ENCODE measurements around the gene PTPN20.

The PTPN20 gene

DNA sequence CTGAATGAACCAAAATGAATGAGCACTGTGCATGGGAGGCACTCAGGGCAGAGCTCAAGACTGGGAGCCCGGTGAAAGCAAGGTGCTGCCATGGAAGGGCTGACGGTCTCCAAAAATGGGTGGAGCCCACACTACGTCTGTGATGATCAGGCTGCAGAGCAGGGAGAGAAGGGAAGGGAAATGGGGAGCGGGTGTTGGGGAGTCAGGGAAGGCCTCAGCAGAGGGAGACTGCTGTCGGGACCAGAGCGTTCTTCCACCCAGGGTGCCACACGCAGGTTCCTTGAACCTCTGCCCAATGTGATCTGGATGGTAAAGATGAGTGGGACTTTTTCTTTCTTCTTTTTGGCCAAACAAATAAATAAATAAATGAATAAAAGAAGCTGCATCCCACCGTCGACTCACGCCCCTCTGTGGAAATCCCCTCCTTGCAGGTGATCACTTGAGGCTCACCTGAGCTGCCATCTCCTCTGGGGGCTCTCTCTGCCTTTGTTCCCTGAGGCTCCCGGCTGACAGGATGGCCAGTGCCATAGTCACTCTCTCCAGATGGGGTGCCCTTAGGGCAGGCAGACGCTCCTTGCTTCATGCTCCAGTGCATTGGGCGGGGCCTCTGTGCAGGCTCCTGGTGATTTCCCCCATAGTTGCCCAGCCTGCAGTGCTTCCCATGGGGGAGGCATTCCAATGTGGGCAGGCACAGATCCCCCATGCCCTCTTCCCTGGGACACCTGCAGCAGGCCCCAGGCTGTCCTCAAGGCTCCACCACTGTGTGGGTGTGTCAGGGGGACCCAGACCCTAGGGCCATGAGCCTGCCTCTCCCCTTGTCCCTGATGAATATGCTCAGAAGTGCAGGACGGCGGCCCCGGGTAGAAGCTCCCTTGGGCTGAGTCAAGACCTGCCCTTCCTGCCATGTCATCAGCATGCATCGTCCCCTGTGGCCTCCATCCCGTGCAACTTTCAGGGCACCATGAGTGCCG is 131.8 kb downstream of the PTPN20 start:
- Mint-ChIP-seq H3K27me3 (no peaks in the 10 kb centered on the region), H3K4me1 (ENCODE audit: low read depth) (peaks cover 11% of the 10 kb centered on the region), H3K9me3 (ENCODE audit: low read depth) (no peaks in the 10 kb centered on the region), H3K36me3 (no peaks in the 10 kb centered on the region), H3K4me3 (no peak overlapping the region), H3K27ac (no peak overlapping the region)

- Mint-ChIP-seq H3K4me3 (no peak overlapping the region), H3K36me3 (no peaks in the 10 kb centered on the region), H3K27ac (no peak overlapping the region), H3K4me1 (ENCODE audit: low read depth) (peaks cover 20% of the 10 kb centered on the region), H3K27me3 (no peaks in the 10 kb centered on the region), H3K9me3 (ENCODE audit: low read depth) (no peaks in the 10 kb centered on the region)
Measured at GRCh38 chr10:47043928-47044538, 132.8 kb downstream of the PTPN20 start.

DNA sequence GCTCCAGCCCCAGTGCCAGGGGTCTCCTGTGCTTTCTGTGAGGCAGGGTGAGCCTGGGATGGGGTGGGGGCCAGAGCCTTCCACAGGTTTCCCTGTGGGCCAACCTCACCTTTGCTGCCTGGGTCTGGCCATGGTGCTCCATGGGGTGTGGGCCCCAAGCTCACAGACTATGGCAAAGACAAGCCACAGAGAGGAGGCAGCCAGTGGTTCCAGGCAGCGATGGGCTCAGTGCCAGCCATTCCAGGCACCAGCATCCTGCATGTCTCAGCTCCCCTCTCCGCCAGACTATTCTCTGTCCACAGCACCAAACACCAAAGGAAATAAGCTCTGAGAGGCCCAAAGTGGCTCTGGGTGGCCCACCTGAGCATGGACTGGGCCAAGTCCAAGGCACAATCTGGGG is 133.5 kb downstream of the PTPN20 start:
- Mint-ChIP-seq H3K36me3 (no peaks in the 10 kb centered on the region), H3K9me3 (ENCODE audit: low read depth) (no peaks in the 10 kb centered on the region), H3K27ac (no peak overlapping the region), H3K27me3 (no peaks in the 10 kb centered on the region), H3K4me1 (ENCODE audit: low read depth) (peaks cover 21% of the 10 kb centered on the region), H3K4me3 (no peak overlapping the region)

- no peak overlapping the region for H3K27ac Mint-ChIP-seq
- H3K4me3 Mint-ChIP-seq, result no peak overlapping the region
- H3K27me3 Mint-ChIP-seq, result no peaks in the 10 kb centered on the region
- H3K9me3 Mint-ChIP-seq (ENCODE audit: low read depth), result no peaks in the 10 kb centered on the region
- peaks cover 21% of the 10 kb centered on the region for H3K4me1 Mint-ChIP-seq (ENCODE audit: low read depth)
- no peaks in the 10 kb centered on the region for H3K36me3 Mint-ChIP-seq
Measured at GRCh38 chr10:47045331-47045861, 134.2 kb downstream of the PTPN20 start.

- no peaks in the 10 kb centered on the region for H3K27me3 Mint-ChIP-seq
- no peak overlapping the region for H3K4me3 Mint-ChIP-seq
- no peak overlapping the region for H3K27ac Mint-ChIP-seq
- no peaks in the 10 kb centered on the region for H3K36me3 Mint-ChIP-seq
- no peaks in the 10 kb centered on the region for H3K9me3 Mint-ChIP-seq (ENCODE audit: low read depth)
- H3K4me1 Mint-ChIP-seq (ENCODE audit: low read depth), result peaks cover 21% of the 10 kb centered on the region
Measured at GRCh38 chr10:47046321-47047126, 135.3 kb downstream of the PTPN20 start.

GRCh38 chr10:47047127-47047504 is 135.9 kb downstream of the PTPN20 start:
- Mint-ChIP-seq H3K27me3 (no peaks in the 10 kb centered on the region), H3K36me3 (no peaks in the 10 kb centered on the region)

DNA sequence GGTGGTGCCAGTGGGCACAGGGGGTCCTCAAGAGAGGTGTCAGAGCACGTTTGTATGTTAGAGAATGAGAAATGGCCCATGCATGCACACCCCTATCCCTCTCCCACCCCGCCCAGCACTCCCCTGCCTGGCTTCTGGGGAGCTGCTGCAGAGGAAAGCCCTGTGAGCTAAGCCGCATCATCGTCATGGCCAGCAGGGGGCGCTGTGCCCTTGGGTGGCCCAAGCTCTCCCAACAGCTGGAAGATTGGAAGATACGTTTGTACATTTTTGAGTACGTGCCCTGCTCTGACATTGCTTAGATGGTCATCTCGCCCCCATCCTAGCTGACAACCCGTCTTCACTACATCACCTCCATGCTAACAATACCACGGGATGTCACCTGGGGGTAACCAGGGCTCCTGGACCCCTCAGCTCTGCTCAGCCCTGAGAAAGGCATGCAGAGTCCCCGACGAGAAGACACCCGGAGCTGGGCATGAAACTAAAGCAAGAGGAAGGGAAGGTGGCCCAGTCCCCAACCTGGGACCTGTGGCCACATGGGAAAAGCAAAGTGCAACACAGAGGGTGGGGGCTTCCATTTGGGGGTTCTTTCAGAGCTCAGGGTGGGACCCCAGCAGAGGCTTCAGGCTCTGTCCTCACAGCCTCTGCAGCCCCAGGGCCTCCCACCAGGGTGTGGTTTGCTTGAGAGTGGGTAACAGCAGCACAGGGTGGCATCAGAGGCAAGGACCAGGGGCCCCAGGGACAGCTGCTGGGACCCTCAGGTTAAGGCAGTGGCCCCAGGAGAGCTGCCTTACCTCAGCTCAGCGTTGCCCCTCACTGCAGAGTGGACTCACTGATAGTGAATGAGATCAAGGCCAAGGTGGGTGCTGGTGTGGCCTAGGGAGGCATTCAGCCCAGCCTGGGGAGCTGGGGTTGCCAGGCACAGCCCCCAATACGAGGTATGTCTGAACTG is 136.6 kb downstream of the PTPN20 start:
- Mint-ChIP-seq H3K9me3 (ENCODE audit: low read depth) (no peaks in the 10 kb centered on the region), H3K36me3 (no peaks in the 10 kb centered on the region), H3K27me3 (no peaks in the 10 kb centered on the region), H3K27ac (peak overlapping the region; percentile 16), H3K4me1 (ENCODE audit: low read depth) (peaks cover 21% of the 10 kb centered on the region), H3K4me3 (no peak overlapping the region)

More at GRCh38 chr10:47047127-47047504, 135.9 kb downstream of the PTPN20 start:
- Mint-ChIP-seq H3K27ac (no peak overlapping the region), H3K9me3 (ENCODE audit: low read depth) (no peaks in the 10 kb centered on the region), H3K4me1 (ENCODE audit: low read depth) (peaks cover 21% of the 10 kb centered on the region), H3K4me3 (no peak overlapping the region)

- Mint-ChIP-seq H3K27me3 (no peaks in the 10 kb centered on the region), H3K4me1 (ENCODE audit: low read depth) (peaks cover 21% of the 10 kb centered on the region), H3K9me3 (ENCODE audit: low read depth) (no peaks in the 10 kb centered on the region), H3K36me3 (no peaks in the 10 kb centered on the region), H3K4me3 (no peak overlapping the region), H3K27ac (peak overlapping the region; percentile 16)
Measured at GRCh38 chr10:47048526-47048905, 137.3 kb downstream of the PTPN20 start.

GRCh38 chr10:47049056-47049851 is 138.0 kb downstream of the PTPN20 start:
- H3K27me3 Mint-ChIP-seq, result no peaks in the 10 kb centered on the region
- H3K36me3 Mint-ChIP-seq, result no peaks in the 10 kb centered on the region
- H3K27ac Mint-ChIP-seq, result no peak overlapping the region
- peaks cover 21% of the 10 kb centered on the region for H3K4me1 Mint-ChIP-seq (ENCODE audit: low read depth)
- no peak overlapping the region for H3K4me3 Mint-ChIP-seq
- H3K9me3 Mint-ChIP-seq (ENCODE audit: low read depth), result no peaks in the 10 kb centered on the region

- Mint-ChIP-seq H3K4me3 (no peak overlapping the region), H3K27ac (no peak overlapping the region), H3K9me3 (ENCODE audit: low read depth) (no peaks in the 10 kb centered on the region), H3K36me3 (no peaks in the 10 kb centered on the region), H3K27me3 (no peaks in the 10 kb centered on the region), H3K4me1 (ENCODE audit: low read depth) (peaks cover 21% of the 10 kb centered on the region)
Measured at GRCh38 chr10:47049906-47050305, 138.7 kb downstream of the PTPN20 start.

GRCh38 chr10:47050618-47051455 is 139.6 kb downstream of the PTPN20 start:
- Mint-ChIP-seq H3K4me3 (no peak overlapping the region), H3K36me3 (no peaks in the 10 kb centered on the region), H3K9me3 (ENCODE audit: low read depth) (no peaks in the 10 kb centered on the region), H3K27ac (no peak overlapping the region), H3K27me3 (no peaks in the 10 kb centered on the region), H3K4me1 (ENCODE audit: low read depth) (peaks cover 21% of the 10 kb centered on the region)

- Mint-ChIP-seq H3K27me3 (no peaks in the 10 kb centered on the region), H3K4me1 (ENCODE audit: low read depth) (peaks cover 24% of the 10 kb centered on the region), H3K36me3 (no peaks in the 10 kb centered on the region), H3K4me3 (no peak overlapping the region), H3K27ac (no peak overlapping the region), H3K9me3 (ENCODE audit: low read depth) (no peaks in the 10 kb centered on the region)
Measured at GRCh38 chr10:47051741-47052238, 140.6 kb downstream of the PTPN20 start.

All from activated naive CD8-positive, alpha-beta T cell (primary cell).